GM21786 (cell line): ENCODE data around the gene LMAN1L.

ENCODE experiments used
- ATAC-seq: cut with Tn5 transposase; IDR thresholded peaks from one replicate; pipeline ENCODE4 v1.9.1; 2021; ENCODE audit not compliant: unreplicated experiment

Gene LMAN1L

GRCh38 chr15:74815121-74815934 lies 2.7 kb downstream of the LMAN1L start:
- no peak for ATAC-seq

- no peak for ATAC-seq
Observed at GRCh38 chr15:74815961-74816360, 3.3 kb downstream of the LMAN1L start.

GRCh38 chr15:74816624-74817369 lies 4.2 kb downstream of the LMAN1L start:
- ATAC-seq: no peak

GRCh38 chr15:74817370-74817737 lies 4.7 kb downstream of the LMAN1L start:
- no peak for ATAC-seq

- ATAC-seq: no peak
Observed at GRCh38 chr15:74820056-74820455, 7.4 kb downstream of the LMAN1L start.

GRCh38 chr15:74821091-74821789 lies 8.6 kb downstream of the LMAN1L start:
- peak; percentile 74 for ATAC-seq

GRCh38 chr15:74821790-74822158 lies 9.1 kb downstream of the LMAN1L start:
- no peak for ATAC-seq

- no peak for ATAC-seq
Observed at GRCh38 chr15:74822233-74822632, 9.6 kb downstream of the LMAN1L start.

GRCh38 chr15:74823324-74823723 lies 10.7 kb downstream of the LMAN1L start:
- no peak for ATAC-seq

GRCh38 chr15:74824976-74825375 lies 12.3 kb downstream of the LMAN1L start:
- no peak for ATAC-seq

- no peak for ATAC-seq
Observed at GRCh38 chr15:74825866-74826265, 13.2 kb downstream of the LMAN1L start.

GRCh38 chr15:74826364-74826819 lies 13.8 kb downstream of the LMAN1L start, which contains the start of gene CPLX3:
TSS of gene CPLX3 (plus strand) at chr15:74826627. CDS start at chr15:74826704, 77 bp downstream.
- ATAC-seq: no peak

GRCh38 chr15:74826921-74827320 lies 14.3 kb downstream of the LMAN1L start:
- ATAC-seq: no peak

GRCh38 chr15:74827614-74828013 lies 15.0 kb downstream of the LMAN1L start:
- ATAC-seq: no peak

- ATAC-seq: no peak
Observed at GRCh38 chr15:74828835-74829234, 16.2 kb downstream of the LMAN1L start.

GRCh38 chr15:74829486-74829885 lies 16.9 kb downstream of the LMAN1L start:
- ATAC-seq: no peak

- ATAC-seq: no peak
Observed at GRCh38 chr15:74829991-74830390, 17.4 kb downstream of the LMAN1L start.

- no peak for ATAC-seq
Observed at GRCh38 chr15:74830868-74831267, 18.2 kb downstream of the LMAN1L start.

GRCh38 chr15:74831813-74832495 lies 19.3 kb downstream of the LMAN1L start:
- no peak for ATAC-seq

- ATAC-seq: no peak
Observed at GRCh38 chr15:74832826-74833225, 20.2 kb downstream of the LMAN1L start.
